IMR-90 (cell line): Measurements from ENCODE around the gene IQCK.

Experiments
- CEBPB ChIP-seq: IDR thresholded peaks from 2 replicates; pipeline ENCODE4 v1.6.1; 2012; ENCODE audit warnings: low read depth, low read length, improper control_type of control experiment
- CTCF ChIP-seq: conservative IDR thresholded peaks from 2 replicates; pipeline ENCODE4 v1.5.1; 2012; ENCODE audit warnings: mild to moderate bottlenecking, low read depth, low read length, improper control_type of control experiment
- ELK1 ChIP-seq: fragments of 150-350 bp; IDR thresholded peaks from 2 replicates; pipeline ENCODE4 v1.6.1; 2016; ENCODE audit warnings: low read depth, mild to moderate bottlenecking, low read length, moderate library complexity, borderline replicate concordance
- FOS ChIP-seq: fragments of 150-350 bp; IDR thresholded peaks from 2 replicates; pipeline ENCODE4 v1.6.1; 2016; ENCODE audit warnings: low read depth, low read length
- MAFK ChIP-seq: IDR thresholded peaks from 2 replicates; pipeline ENCODE4 v1.6.1; 2012; ENCODE audit warnings: low read depth, low read length, improper control_type of control experiment
- MAZ ChIP-seq: IDR thresholded peaks from 2 replicates; pipeline ENCODE4 v1.6.1; 2012; ENCODE audit warnings: low read depth, mild to moderate bottlenecking, low read length, improper control_type of control experiment, moderate library complexity, borderline replicate concordance
- NFE2L2 ChIP-seq: fragments of 150-350 bp; IDR thresholded peaks from 2 replicates; pipeline ENCODE4 v1.6.1; 2016; ENCODE audit warnings: low read depth, mild to moderate bottlenecking, low read length
- POLR2A ChIP-seq: IDR thresholded peaks from 2 replicates; pipeline ENCODE4 v1.6.1; 2012; ENCODE audit warnings: mild to moderate bottlenecking, low read depth, low read length
- RAD21 ChIP-seq: IDR thresholded peaks from 2 replicates; pipeline ENCODE4 v1.6.1; 2012; ENCODE audit warnings: low read length, improper control_type of control experiment
- RCOR1 ChIP-seq: IDR thresholded peaks from 2 replicates; pipeline ENCODE4 v1.6.1; 2012; ENCODE audit warnings: mild to moderate bottlenecking, low read length, improper control_type of control experiment; ENCODE audit not compliant: insufficient replicate concordance
- RFX5 ChIP-seq: IDR thresholded peaks from 2 replicates; pipeline ENCODE4 v1.8.0; 2012; ENCODE audit warnings: low read depth, mild to moderate bottlenecking, low read length, moderate library complexity
- SMC3 ChIP-seq: fragments of 150-350 bp; IDR thresholded peaks from 2 replicates; pipeline ENCODE4 v1.6.1; 2016; ENCODE audit warnings: low read depth, mild to moderate bottlenecking, antibody characterized with exemption, low read length, moderate library complexity
- USF2 ChIP-seq: fragments of 150-350 bp; IDR thresholded peaks from 2 replicates; pipeline ENCODE4 v1.6.1; 2017; ENCODE audit warnings: mild to moderate bottlenecking, antibody characterized with exemption, low read length, low read depth

GRCh38 chr16:19844945-19845641, 127.0 kb downstream of the IQCK start:
- TF ChIP-seq POLR2A (no peak), CTCF (no peak), SMC3 (no peak), USF2 (no peak), ELK1 (no peak), MAFK (no peak), CEBPB (peak; percentile 55; the same call in 1 of the 2 replicates), RAD21 (0 out of 2 replicates have a peak, but pooled peaks have one; percentile 5), RFX5 (no peak), FOS (peak; percentile 45; the same call in 1 of the 2 replicates), RCOR1 (no peak), MAZ (no peak), NFE2L2 (no peak)
